B cell (primary cell): ENCODE measurements around the gene FKBP1A. TPM values are rescaled to one million over a fixed set of nuclear protein-coding genes. Genes with fewer than 3 reads are reported as not detected.

Source experiments
- ATAC-seq: fragments of 200-7000 bp; cut with Tn5 transposase; one replicate; pipeline ENCODE4 v1.10.0; 2021; ENCODE audit warnings: low read depth, mild to moderate bottlenecking, moderate number of reproducible peaks, moderate library complexity
- CTCF ChIA-PET: fragments of 350-600 bp; sonication (Branson Sonifier 250); formaldehyde crosslinking; loops from one replicate; lab custom pipeline; 2021; ENCODE audit warnings: antibody characterized with exemption, inconsistent platforms; lab: Charles Lee
- POLR2A ChIA-PET: fragments of 350-600 bp; sonication (Branson Sonifier 250); formaldehyde crosslinking; loops from one replicate; lab custom pipeline; 2021; ENCODE audit warnings: antibody characterized with exemption; lab: Charles Lee
- DNase-seq: peaks from one replicate; pipeline ENCODE4 v3.0.0; 2013
- H2AFZ ChIP-seq: 2 replicates; pipeline ENCODE4 v1.6.1; 2012; ENCODE audit warnings: mild to moderate bottlenecking, low read depth, low read length; ENCODE audit not compliant: insufficient read depth, poor library complexity, severe bottlenecking
- H3K27ac ChIP-seq, 2 donors: 1 replicate in 1 of 2; 2 replicates in 1 of 2; pipeline ENCODE4 v1.5.1; 2012 to 2013; ENCODE audit warnings: low read length in 2 of 2, mild to moderate bottlenecking in 2 of 2, moderate library complexity in 1 of 2
- H3K27me3 ChIP-seq, 4 experiments: fragments of 200-600 bp in 1 of 4; sonication (generic) in 1 of 4; replicated peaks in 1 of 4; 1 replicate in 2 of 4; 2 replicates in 2 of 4; pipeline versions ENCODE4 v1.6.1 to v1.7.0; 2013 to 2016; ENCODE audit warnings: low read length in 3 of 4, mild to moderate bottlenecking in 2 of 4, mixed read lengths in 1 of 4, moderate library complexity in 1 of 4; ENCODE audit not compliant: insufficient read depth in 4 of 4, control insufficient read depth in 3 of 4; ENCODE audit errors: control extremely low read depth in 1 of 4
- H3K36me3 ChIP-seq, 2 experiments: replicated peaks in 1 of 2; 1 replicate in 1 of 2; 2 replicates in 1 of 2; pipeline versions ENCODE4 v1.6.1 to v1.7.1; 2013; ENCODE audit warnings: low read length in 1 of 2; ENCODE audit not compliant: insufficient read depth in 2 of 2, control insufficient read depth in 1 of 2; ENCODE audit errors: control extremely low read depth in 1 of 2, extremely low read depth in 1 of 2
- H3K4me1 ChIP-seq, 2 donors: fragments of 200-600 bp in 1 of 2; sonication (generic) in 1 of 2; 1 replicate in 1 of 2; 2 replicates in 1 of 2; pipeline versions ENCODE4 v1.5.1 to v1.6.1; 2013 to 2017; ENCODE audit warnings: low read length in 2 of 2; ENCODE audit not compliant: control insufficient read depth in 2 of 2, insufficient read depth in 2 of 2
- H3K4me2 ChIP-seq: replicated peaks from 2 replicates; pipeline ENCODE3; 2012; ENCODE audit warnings: mild to moderate bottlenecking, low read depth, low read length; ENCODE audit not compliant: poor library complexity, severe bottlenecking
- H3K4me3 ChIP-seq, 5 experiments: fragments of 200-600 bp in 1 of 5; sonication (generic) in 1 of 5; 1 replicate in 3 of 5; 2 replicates in 2 of 5; pipeline versions ENCODE4 v1.5.1 to v1.7.0; 2011 to 2016; ENCODE audit warnings: low read length in 4 of 5, mild to moderate bottlenecking in 4 of 5, low read depth in 2 of 5, control low read depth in 1 of 5, moderate library complexity in 1 of 5; ENCODE audit not compliant: insufficient read depth in 1 of 5; ENCODE audit errors: control extremely low read depth in 1 of 5, extremely low read depth in 1 of 5
- H3K79me2 ChIP-seq: fragments of 200-600 bp; sonication (generic); one replicate; pipeline ENCODE4 v1.6.0; 2016; ENCODE audit warnings: low read length; ENCODE audit not compliant: control insufficient read depth, insufficient read depth
- H3K9ac ChIP-seq: fragments of 200-600 bp; sonication (generic); 2 replicates; pipeline ENCODE4 v1.6.1; 2017; ENCODE audit warnings: mild to moderate bottlenecking, low read length, moderate library complexity
- H3K9me3 ChIP-seq, 3 donors: one replicate each; pipeline versions ENCODE4 v1.6.1 to v1.7.1; 2013; ENCODE audit warnings: low read length in 2 of 3; ENCODE audit not compliant: control insufficient read depth in 2 of 3, insufficient read depth in 1 of 3; ENCODE audit errors: control extremely low read depth in 1 of 3
- H4K20me1 ChIP-seq: 2 replicates; pipeline ENCODE4 v1.6.0; 2012; ENCODE audit warnings: mild to moderate bottlenecking, low read length; ENCODE audit not compliant: insufficient read depth, control insufficient read depth, poor library complexity, severe bottlenecking
- H3K27ac Mint-ChIP-seq: one replicate; pipeline ENCODE4 v1.8.0; 2021; ENCODE audit warnings: mixed read lengths
- H3K27me3 Mint-ChIP-seq: one replicate; pipeline ENCODE4 v1.8.0; 2021; ENCODE audit warnings: mixed read lengths
- H3K4me1 Mint-ChIP-seq: one replicate; pipeline ENCODE4 v1.8.0; 2021; ENCODE audit warnings: mixed read lengths
- H3K4me3 Mint-ChIP-seq: one replicate; pipeline ENCODE4 v1.8.0; 2021; ENCODE audit warnings: mixed read lengths
- H3K9me3 Mint-ChIP-seq: one replicate; pipeline ENCODE4 v1.8.0; 2022; ENCODE audit warnings: mixed read lengths; ENCODE audit not compliant: insufficient read depth
- CTCF ChIP-seq: fragments of 200-600 bp; IDR thresholded peaks from one replicate; pipeline ENCODE4 v1.8.0; 2022; ENCODE audit warnings: antibody characterized with exemption, mild to moderate bottlenecking
- EZH2 ChIP-seq: IDR thresholded peaks from 2 replicates; pipeline ENCODE4 v1.6.1; 2012; ENCODE audit warnings: borderline replicate concordance, low read depth, mild to moderate bottlenecking, moderate library complexity, low read length; ENCODE audit not compliant: insufficient read depth, poor library complexity, severe bottlenecking
- WGBS: methylation state at CpG from one replicate; pipeline ENCODE4 v1.1.5; 2013; ENCODE audit warnings: missing lambda C conversion rate; ENCODE audit not compliant: insufficient coverage; 5-methylcytosine and 5-hydroxymethylcytosine counted together
- intact Hi-C: fragments of 100-400 bp; cut with micrococcal nuclease; formaldehyde crosslinking; loops from one replicate; pipeline ENCODE4 v1.10.0; 2022
- polyA plus RNA-seq: library from polyadenylated mRNA; depleted of rRNA; stranded (reverse); fragments of >200 nt; gene quantifications from 2 replicates; pipeline ENCODE4 v1.2.3, GENCODE V29; 2012
- total RNA-seq, 2 donors: library from RNA; stranded (reverse); fragments of 120-200 nt in 1 of 2; gene quantifications; 1 replicate in 1 of 2; 2 replicates in 1 of 2; pipeline versions ENCODE4 v1.2.3 to v1.2.4, GENCODE V29; 2013 to 2022

Gene FKBP1A
- total and polyA plus RNA-seq, 2 donors (not counting 1 experiment from before 2014, with no cell fraction given): 86.3 to 86.7 TPM

GRCh38 chr20:1438361-1438760 lies 45.5 kb upstream of the FKBP1A start:
- ATAC-seq (no peak), DNase-seq (no peak)
- Mint-ChIP-seq H3K9me3 (no peaks in the 10 kb centered on the region), H3K4me3 (no peak overlapping the region), H3K27ac (no peak overlapping the region), H3K27me3 (no peaks in the 10 kb centered on the region), H3K4me1 (peaks cover 31% of the 10 kb centered on the region)
- H3K4me3 ChIP-seq: no peak overlapping the region
- peaks cover 0 to 25% of the 10 kb centered on the region in 2 experiments for H3K36me3 ChIP-seq
- ChIA-PET POLR2A (no interaction called here), CTCF (interaction anchor here (0.7 to 7.2 kb wide), 24 partner anchors 10 to 330 kb away, joined by 3 to 74 read pairs (median 6); partner anchors contain the start of genes FKBP1A and NSFL1C)
- H3K4me1 ChIP-seq: peaks cover 20 to 23% of the 10 kb centered on the region in 2 donors
- H3K79me2 ChIP-seq: no peaks in the 10 kb centered on the region
- no peak overlapping the region for H3K27ac ChIP-seq
- H3K9me3 ChIP-seq: no peaks in the 10 kb centered on the region
- no peak overlapping the region for H2AFZ ChIP-seq
- no peaks in the 10 kb centered on the region for H3K27me3 ChIP-seq
- no peak overlapping the region for H3K4me2 ChIP-seq
- TF ChIP-seq CTCF (no peak), EZH2 (no peak)
- intact Hi-C loops: loop anchor here (5.0 kb wide), 1 partner anchor 61 kb away; no protein-coding TSS in a partner anchor
- no CpG with 5 or more reads among the region's 1 CpG for WGBS
- H3K9ac ChIP-seq: no peak overlapping the region
- H4K20me1 ChIP-seq: no peaks in the 10 kb centered on the region

- 24% methylated on average over 4 of the region's 5 CpGs for WGBS
- intact Hi-C loops: loop anchor here (1.0 to 5.0 kb wide), 5 partner anchors 29 to 124 kb away; partner anchors contain the start of gene NSFL1C
- Mint-ChIP-seq H3K27ac (peak overlapping the region; percentile 50), H3K4me1 (peaks cover 35% of the 10 kb centered on the region), H3K4me3 (no peak overlapping the region), H3K9me3 (no peaks in the 10 kb centered on the region), H3K27me3 (peaks cover 3% of the 10 kb centered on the region)
- Histone ChIP-seq H3K36me3 (peaks cover 0 to 17% of the 10 kb centered on the region in 2 experiments), H3K9ac (no peak overlapping the region), H4K20me1 (no peaks in the 10 kb centered on the region), H3K27me3 (no peaks in the 10 kb centered on the region), H3K27ac (no peak overlapping the region), H3K4me2 (no peak overlapping the region), H3K9me3 (no peaks in the 10 kb centered on the region), H2AFZ (no peak overlapping the region), H3K79me2 (no peaks in the 10 kb centered on the region), H3K4me1 (peaks cover 20 to 23% of the 10 kb centered on the region in 2 donors), H3K4me3 (no peak overlapping the region)
- DNase-seq: peak; percentile 83
- TF ChIP-seq CTCF (peak; percentile 89), EZH2 (no peak)
- peak; percentile 51 for ATAC-seq
- POLR2A ChIA-PET: interaction anchor here (1.3 kb wide), 1 partner anchor 44 kb away, joined by 4 read pairs; the partner anchor contains the start of gene FKBP1A
- CTCF ChIA-PET: interaction anchor here (0.6 to 7.2 kb wide), 34 partner anchors 8 to 329 kb away, joined by 3 to 74 read pairs (median 4); partner anchors contain the start of genes FKBP1A, NSFL1C, SDCBP2 and SNPH
Measured at GRCh38 chr20:1437235-1437904, 44.5 kb upstream of the FKBP1A start.
